GM19238 (cell line): ENCODE results near the gene CTIF.

Source experiments
- DNase-seq: peaks from one replicate; pipeline ENCODE4 v3.0.0; 2011; ENCODE audit warnings: low spot score; ENCODE audit not compliant: insufficient read length

The CTIF gene

DNA sequence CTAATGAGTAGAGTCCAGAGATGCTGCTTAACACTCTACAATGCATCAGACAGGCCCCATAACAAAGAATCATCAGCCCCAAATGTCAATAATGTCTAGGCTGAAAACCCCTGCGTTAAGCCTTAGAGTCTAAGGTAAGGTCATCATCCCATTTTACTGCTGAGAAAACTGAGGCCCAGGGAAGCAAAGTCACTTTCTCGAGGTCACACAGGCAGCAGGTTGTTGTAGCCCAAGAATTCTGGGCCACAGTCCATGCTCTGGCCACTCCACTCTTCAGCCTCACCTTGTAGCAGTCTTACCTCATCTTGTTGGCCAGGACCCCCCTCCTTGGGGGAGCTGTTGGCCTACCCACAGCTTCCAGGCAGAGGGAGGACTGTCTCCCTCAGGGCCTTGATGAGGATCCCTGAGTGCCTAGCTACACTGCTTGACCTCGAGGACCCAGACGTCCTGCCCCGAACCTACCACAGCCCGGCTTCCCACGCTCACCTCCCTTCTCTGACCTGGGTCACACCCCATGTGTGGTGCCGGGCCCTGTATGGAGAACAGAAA, 357.6 kb downstream of the CTIF start:
- no peak for DNase-seq

DNA sequence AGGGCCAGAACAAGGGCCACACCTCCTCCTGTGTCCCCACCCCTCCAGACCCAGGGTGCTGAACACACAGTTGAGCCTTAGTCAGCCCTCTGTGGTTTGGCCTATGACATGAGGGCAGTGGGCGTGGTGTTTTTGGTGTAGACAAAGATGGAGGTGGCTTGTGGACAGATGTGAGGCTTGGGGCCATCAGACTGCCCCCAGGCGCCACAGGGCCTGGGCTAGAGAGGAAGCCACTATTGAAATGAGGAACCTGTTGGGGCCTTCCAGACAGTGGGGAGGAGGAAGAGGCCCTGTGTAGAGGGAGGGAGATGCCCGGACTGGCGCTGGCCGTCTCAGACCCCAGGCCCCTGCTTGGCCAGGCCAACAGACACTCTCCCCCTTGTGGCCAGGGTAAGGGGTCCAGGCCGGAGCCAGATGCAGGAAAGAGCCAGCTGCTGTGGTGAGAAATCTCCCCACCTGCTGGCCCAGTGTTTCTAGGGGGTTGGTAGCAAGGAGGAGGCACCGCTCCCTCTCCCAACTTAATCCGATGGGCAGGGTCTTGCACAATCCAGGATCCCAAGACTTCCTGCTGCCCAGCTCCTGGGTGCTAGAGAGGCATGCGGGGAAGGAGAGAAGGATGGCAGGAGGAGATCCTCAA, 358.2 kb downstream of the CTIF start:
- DNase-seq = no peak

DNA sequence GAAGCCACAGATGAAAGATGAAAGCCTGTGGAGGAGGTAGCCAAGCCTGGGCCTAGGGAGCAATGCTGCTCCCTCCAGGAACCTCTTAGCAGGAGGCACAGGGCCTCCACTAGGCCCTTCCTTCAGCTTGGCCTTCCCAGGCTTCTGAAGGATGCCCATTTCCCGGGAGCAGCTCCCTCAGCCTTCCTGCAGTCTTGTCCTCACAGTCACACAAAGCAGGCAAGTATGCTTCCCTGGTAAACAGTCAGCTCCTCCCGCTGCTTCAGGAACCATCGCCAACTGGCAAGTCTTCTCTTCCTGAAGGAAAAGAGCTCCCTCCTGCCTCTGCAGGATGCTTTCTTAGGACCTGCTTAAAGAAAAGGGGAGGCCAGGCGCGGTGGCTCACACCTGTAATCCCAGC, 358.7 kb downstream of the CTIF start:
- DNase-seq = no peak

DNA sequence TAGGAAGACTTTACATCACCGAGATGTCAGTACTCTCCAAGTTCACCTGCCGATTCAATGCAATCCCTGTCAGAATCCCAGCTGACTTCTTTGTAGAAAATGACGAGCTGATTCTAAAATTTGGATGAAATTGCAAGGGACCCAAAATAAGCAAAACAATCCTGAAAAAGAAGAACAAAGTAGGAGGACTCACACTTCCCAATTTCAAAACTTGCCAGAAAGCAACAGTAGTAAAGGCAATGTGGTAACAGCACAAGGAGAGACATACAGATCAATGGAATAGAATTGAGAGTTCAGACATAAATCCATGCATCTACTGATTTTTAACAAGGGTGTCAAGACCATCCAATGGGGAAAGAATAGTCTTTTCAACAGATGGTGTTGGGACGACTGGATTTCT, 359.7 kb downstream of the CTIF start:
- DNase-seq = no peak

DNA sequence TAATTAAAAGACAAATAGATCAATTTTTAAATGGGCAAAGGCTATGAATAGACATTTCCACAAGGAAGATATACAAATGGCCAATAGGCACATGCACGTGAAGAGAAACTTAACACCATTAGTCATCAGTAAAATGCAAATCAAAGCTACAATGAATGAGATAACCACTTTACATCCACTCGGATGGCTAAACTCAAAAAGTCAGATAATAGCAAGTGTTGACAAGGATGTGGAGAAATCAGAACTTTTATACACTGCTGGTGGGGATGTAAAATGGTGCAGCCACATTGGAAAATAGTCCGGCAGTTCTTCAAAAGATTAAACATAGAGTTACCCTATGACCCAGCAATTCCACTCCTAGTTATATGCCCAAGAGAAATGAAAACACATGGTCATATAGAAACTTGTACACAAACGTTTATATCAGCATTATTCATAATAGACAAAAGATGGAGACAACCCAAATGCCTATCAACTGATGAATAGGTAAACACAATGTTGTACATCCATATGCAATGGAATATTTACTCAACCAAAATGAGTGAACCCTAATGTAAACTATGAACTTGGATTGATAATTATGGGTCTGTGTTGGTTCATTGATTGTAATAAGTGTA, 360.8 kb downstream of the CTIF start:
- no peak for DNase-seq

DNA sequence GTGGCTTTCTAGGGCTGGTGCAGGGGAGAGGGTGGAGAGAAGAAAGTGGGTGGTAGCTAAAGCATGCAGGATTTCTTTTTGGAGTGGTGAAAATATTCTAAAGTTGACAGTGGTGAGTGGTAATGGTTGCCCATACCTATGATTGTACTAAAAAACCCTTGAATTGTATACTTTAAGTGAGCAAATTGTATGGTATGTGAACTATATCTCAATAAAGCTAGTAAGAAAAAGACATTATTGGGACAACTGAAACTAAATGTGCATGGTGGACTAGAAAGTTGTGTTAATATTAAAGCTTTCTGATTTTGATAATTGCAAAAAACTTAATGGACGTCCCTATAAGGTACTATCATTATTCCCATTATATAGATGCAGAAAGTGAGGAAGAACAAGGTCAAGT, 361.6 kb downstream of the CTIF start:
- DNase-seq = no peak

DNA sequence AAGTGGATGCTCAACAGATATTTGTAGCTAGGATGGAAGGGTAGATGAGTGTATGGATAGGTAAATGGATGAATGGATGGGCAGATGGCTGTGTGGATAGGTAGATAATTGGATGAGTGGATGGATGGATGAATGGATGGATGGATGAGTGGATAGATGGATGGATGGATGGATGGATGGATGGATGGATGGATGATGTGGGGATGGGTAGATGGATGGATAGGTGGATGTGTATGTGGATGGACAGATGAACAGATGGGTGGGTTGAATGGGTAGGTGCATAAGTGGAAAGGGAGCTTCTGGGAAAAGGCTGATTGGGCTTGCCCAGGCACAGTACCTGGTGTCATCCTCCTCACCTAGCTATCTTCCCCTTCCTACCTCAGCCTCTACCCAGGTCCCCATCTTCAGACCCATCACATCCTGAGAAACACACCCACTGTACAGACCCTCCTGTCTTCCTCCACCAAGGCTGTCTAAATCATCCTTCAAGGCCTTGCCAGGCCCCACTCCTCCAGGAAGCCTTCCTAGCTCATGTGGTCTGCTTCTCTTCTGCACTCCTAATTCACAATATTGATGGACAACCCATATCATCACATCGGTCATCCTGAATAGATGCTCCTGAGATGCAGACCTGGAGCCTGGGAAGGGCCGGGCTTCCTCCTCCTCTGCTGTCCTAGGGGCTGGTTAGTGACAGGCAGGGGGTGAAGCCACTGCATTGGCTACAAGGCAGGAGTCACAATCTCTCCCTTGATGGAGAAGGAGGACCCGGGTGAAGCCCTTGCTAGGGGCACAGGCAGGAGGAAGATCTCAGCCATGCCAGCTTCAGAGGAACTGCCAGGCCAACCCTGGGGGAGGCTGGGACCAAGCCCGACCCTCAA, 362.6 kb downstream of the CTIF start:
- no peak for DNase-seq

DNA sequence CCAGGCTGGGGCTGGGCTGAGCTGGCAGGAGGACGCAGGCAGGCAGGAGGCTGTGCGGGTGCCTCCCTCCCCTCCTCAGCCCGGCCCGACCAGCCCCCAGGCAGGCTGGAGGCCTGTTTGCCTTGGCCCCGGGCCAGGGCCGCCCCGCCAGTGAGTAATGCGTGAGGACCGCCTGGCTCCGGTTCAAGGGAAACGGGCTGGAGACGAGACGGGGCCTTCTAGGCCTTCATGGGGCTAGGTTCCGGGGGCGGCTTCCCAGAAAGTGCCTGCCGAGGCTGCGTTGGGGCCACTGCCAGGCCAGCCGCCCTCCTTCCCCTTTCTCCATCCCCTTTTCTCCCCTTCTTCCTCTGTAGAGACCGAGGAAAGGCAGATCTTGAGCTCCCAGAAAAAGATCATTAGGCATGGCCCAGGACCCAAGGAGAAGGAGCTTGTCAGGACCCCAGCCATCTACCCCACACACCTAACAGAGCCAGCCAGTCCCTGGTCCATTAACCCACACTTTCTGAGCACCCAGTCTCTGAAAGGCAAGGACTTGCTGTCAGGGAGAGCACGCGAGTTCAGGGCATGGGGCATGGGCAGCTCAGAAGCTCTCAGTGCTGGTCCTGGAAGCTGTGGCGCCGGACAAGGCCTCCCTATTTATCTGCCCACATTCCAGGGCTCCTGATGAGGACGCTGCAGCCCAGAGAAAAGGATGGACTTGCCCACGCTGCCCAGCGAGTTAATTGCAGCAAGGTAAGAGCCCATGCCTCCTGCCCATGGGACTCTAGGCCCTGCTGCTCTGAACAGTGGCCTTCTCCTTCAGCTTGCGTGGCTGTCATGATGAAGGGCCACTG, 363.4 kb downstream of the CTIF start:
- no peak for DNase-seq

DNA sequence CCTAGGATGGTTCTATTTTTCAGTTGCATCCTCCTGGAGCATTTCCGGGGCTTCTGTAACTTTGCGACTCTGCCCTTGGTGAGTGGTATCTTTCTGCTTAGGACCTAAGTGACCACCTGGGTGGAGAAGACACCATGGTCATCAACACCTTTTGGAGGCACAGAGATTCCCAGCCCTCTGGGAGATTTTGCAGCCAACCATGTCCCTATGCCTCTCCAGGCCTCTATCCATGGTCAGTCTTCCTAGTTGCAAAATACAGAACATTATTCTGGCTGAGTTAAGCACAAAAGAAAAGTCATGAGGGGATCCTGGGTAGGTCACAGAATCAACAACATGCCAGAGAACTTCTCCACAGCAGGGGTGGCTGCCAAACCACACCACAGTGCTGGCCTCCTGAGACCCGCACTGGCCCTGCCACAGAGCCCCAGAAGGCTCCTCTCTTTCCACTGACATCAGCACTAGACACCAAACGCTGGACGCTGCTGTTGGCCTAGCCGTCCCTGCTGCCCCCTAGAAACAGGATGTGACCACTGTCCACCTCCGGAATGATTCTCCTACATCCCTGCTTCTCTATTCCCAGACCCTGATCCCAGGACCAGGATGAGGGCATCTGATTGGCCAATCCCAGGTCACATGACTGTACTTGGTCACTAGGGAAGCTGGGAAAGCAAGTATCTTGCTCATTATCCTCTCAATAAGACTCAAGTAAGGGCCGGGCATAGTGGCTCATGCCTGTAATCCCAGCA, 364.2 kb downstream of the CTIF start:
- no peak for DNase-seq

DNA sequence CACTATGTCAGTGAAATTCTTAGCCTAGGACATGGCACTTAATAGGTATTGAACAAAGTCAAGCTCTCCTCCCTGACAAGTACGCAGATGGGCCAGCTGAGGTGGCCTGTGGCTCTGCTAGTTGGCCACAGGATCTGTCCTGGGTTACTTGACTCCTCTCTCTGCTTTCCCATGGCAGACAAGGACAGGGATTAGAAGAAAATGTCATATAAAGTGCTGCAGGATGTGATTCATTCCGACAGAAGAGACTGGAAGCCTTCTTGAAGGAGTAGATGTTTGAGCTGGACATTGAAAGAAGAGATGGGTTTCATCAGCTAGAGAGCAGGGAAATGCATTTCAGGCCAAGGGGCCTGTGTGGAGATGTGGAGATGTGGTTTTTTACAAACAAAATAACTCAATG, 365.3 kb downstream of the CTIF start:
- DNase-seq = no peak

DNA sequence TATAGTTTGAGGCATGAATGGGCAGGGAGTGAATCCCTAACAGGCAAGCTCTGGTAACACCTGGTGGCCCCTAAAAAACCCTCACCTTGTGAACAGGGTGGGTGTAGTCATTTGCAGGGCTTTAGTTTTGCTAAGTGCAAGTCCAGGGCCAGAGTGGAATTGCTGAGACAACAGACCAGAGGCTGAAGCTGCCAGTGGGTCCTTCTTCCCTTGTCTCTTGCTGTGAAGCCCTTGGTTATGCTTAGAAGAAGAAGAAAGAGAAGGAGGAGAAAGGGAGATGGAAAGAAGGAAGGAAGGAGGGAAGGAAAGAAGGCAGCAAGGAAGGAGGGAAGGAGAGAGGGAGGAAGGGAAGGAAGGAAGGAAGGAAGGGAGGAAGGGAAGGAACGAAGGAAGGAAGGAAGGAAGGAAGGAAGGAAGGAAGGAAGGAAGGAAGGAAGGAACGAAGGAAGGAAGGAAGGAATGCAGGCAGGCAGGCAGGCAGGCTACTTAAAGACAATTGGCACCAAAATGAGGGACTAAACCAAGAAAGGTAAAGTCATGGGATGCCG, 366.1 kb downstream of the CTIF start:
- no peak for DNase-seq

DNA sequence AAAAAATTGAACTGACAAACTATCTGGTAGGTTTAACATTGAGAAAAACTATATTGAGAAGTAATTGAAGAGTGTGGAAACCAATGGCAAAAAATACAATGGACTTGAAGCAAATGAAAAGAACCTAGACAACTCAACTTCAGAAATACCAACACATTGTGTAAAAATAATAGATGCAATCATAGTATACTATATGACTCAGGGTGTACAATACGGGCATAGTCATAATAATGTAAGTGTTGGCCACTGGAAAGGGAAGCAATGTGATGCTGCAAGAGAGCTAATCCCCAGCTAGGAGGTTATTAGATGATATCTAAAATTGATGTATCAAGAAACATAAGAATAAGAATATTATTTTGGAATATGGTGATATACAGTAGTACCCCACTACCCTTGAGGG, 366.7 kb downstream of the CTIF start:
- DNase-seq = no peak

DNA sequence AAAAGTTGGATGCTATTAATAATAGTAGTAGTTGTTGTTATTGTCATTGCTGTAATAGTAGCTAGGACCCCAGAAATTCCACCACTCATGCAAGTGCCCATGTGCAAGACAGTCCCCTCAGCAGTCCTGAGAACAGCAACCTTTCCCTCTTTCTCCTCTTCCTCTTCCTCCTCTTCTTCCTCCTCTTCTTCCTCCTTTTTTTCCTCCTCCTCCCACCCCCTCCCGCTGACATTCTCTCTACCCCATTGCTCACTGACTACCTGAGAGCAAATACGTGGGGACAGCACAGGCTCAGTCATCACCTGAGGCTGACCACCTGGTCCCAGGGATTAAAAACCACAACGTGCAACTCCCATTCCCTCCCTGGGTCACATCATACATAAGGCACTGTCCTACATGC, 370.1 kb downstream of the CTIF start:
- DNase-seq = no peak

DNA sequence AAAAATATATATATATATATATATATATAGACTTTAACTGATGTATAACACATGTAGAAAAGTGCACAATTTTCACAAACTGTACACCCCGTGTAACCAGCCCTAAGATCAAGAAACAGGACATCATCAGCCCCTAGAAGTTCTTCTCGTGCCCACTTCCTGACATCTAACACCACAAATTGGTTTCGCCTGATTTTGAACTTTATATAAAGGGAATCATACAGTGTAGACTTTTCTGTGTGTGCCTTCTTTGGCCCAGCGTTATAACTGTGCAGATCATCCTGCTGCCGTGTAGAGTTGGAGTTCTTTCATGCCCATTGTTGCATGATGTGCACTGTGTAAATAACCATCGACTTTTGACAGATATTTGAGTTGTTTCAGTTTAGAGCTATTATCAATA, 370.9 kb downstream of the CTIF start:
- DNase-seq = no peak

DNA sequence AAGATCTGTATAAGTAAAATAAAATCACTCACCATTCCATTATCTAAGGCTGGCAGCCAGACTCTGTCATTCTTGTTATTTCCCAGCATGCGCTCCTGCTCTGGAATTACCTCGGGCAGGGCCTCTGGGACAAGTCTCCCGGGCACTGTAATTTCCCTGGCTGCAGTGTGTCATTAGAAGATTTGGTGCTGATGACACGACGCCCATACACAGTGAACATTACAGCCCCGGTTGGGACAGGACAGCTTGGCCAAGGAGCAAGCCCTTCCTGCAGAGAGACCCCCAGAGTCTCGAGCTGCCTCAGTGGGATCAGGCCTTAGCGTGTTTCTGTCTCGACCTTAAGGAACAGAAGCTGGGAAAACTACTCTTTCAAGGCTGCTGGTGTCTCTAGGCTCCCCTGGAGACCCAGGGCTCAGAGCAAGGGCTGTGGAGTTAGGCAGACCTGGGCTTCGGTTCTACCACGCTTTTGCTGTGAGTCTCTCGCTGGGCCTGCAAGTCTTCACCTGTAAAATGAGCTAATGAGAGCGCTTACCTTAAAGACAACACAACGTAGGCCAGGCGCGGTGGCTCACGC, 372.2 kb downstream of the CTIF start:
- DNase-seq = no peak
